HL-60 (cell line): ENCODE results near the gene SLC36A2.

ENCODE experiments used
- POLR2AphosphoS5 ChIP-seq: IDR thresholded peaks from 2 replicates; pipeline ENCODE4 v1.6.1; 2012; ENCODE audit warnings: low read depth
- TF ChIP-seq, protein P1 (sequence below): IDR thresholded peaks from one replicate; pipeline ENCODE4 v1.5.1; 2011; ENCODE audit warnings: low read length, control low read depth, inconsistent platforms; ENCODE audit not compliant: insufficient read depth
- TF ChIP-seq, protein P2 (sequence below): IDR thresholded peaks from 2 replicates; pipeline ENCODE4 v1.6.1; 2012; ENCODE audit warnings: low read depth; ENCODE audit not compliant: insufficient replicate concordance

- TF ChIP-seq, protein P1, sequence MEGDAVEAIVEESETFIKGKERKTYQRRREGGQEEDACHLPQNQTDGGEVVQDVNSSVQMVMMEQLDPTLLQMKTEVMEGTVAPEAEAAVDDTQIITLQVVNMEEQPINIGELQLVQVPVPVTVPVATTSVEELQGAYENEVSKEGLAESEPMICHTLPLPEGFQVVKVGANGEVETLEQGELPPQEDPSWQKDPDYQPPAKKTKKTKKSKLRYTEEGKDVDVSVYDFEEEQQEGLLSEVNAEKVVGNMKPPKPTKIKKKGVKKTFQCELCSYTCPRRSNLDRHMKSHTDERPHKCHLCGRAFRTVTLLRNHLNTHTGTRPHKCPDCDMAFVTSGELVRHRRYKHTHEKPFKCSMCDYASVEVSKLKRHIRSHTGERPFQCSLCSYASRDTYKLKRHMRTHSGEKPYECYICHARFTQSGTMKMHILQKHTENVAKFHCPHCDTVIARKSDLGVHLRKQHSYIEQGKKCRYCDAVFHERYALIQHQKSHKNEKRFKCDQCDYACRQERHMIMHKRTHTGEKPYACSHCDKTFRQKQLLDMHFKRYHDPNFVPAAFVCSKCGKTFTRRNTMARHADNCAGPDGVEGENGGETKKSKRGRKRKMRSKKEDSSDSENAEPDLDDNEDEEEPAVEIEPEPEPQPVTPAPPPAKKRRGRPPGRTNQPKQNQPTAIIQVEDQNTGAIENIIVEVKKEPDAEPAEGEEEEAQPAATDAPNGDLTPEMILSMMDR: no peak
- TF ChIP-seq POLR2AphosphoS5: no peak
- TF ChIP-seq, protein P2, sequence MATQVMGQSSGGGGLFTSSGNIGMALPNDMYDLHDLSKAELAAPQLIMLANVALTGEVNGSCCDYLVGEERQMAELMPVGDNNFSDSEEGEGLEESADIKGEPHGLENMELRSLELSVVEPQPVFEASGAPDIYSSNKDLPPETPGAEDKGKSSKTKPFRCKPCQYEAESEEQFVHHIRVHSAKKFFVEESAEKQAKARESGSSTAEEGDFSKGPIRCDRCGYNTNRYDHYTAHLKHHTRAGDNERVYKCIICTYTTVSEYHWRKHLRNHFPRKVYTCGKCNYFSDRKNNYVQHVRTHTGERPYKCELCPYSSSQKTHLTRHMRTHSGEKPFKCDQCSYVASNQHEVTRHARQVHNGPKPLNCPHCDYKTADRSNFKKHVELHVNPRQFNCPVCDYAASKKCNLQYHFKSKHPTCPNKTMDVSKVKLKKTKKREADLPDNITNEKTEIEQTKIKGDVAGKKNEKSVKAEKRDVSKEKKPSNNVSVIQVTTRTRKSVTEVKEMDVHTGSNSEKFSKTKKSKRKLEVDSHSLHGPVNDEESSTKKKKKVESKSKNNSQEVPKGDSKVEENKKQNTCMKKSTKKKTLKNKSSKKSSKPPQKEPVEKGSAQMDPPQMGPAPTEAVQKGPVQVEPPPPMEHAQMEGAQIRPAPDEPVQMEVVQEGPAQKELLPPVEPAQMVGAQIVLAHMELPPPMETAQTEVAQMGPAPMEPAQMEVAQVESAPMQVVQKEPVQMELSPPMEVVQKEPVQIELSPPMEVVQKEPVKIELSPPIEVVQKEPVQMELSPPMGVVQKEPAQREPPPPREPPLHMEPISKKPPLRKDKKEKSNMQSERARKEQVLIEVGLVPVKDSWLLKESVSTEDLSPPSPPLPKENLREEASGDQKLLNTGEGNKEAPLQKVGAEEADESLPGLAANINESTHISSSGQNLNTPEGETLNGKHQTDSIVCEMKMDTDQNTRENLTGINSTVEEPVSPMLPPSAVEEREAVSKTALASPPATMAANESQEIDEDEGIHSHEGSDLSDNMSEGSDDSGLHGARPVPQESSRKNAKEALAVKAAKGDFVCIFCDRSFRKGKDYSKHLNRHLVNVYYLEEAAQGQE: no peak
Observed at GRCh38 chr5:151374539-151374938, 27.2 kb upstream of the SLC36A2 start.
